HepG2 (cell line): Measurements from ENCODE around the gene RBM8A. TPM values are rescaled to one million over a fixed set of nuclear protein-coding genes. Genes with fewer than 3 reads are reported as not detected.

Experiments
- ADNP ChIP-seq: sonication (generic); formaldehyde crosslinking; IDR thresholded peaks from 2 replicates; pipeline ENCODE4 v1.4.0; 2020; ENCODE audit warnings: missing genetic modification reagents
- ERF ChIP-seq: IDR thresholded peaks from 2 replicates; pipeline ENCODE4 v1.6.1; 2018; ENCODE audit warnings: missing biosample characterization, missing genetic modification reagents
- ETV6 ChIP-seq: sonication (generic); formaldehyde crosslinking; conservative IDR thresholded peaks from 2 replicates; pipeline ENCODE4 v1.4.0; 2020; ENCODE audit warnings: missing genetic modification reagents
- MIER2 ChIP-seq: IDR thresholded peaks from 2 replicates; pipeline ENCODE4 v1.6.1; 2016; ENCODE audit warnings: missing biosample characterization, missing genetic modification reagents
- NAIF1 ChIP-seq: sonication (generic); formaldehyde crosslinking; IDR thresholded peaks from 2 replicates; pipeline ENCODE4 v1.5.0; 2020; ENCODE audit warnings: mild to moderate bottlenecking, missing genetic modification reagents, borderline replicate concordance
- NONO ChIP-seq, 2 experiments: fragments of 450-650 bp in 1 of 2; sonication (generic) in 1 of 2; formaldehyde crosslinking in 1 of 2; IDR thresholded peaks in 1 of 2; conservative IDR thresholded peaks in 1 of 2; 2 replicates each; pipeline versions ENCODE4 v1.6.1 to v1.8.0; 2017 to 2022; ENCODE audit warnings: mild to moderate bottlenecking in 1 of 2, missing genetic modification reagents in 1 of 2, moderate library complexity in 1 of 2
- NR3C1 ChIP-seq: sonication (generic); formaldehyde crosslinking; IDR thresholded peaks from 2 replicates; pipeline ENCODE4 v1.4.0; 2020; ENCODE audit warnings: missing genetic modification reagents
- PTBP1 ChIP-seq: fragments of 200-400 bp; formaldehyde crosslinking; IDR thresholded peaks from 2 replicates; pipeline ENCODE4 v1.6.1; 2018; ENCODE audit warnings: low read length, low read depth; ENCODE audit not compliant: poor library complexity, severe bottlenecking
- TARDBP ChIP-seq: sonication (generic); formaldehyde crosslinking; IDR thresholded peaks from 2 replicates; pipeline ENCODE4 v1.8.0; 2022; ENCODE audit warnings: mild to moderate bottlenecking, missing genetic modification reagents
- ZC3H4 ChIP-seq: sonication (generic); formaldehyde crosslinking; IDR thresholded peaks from 2 replicates; pipeline ENCODE4 v1.4.0; 2020; ENCODE audit warnings: missing genetic modification reagents, borderline replicate concordance
- ZNF34 ChIP-seq: sonication (generic); formaldehyde crosslinking; IDR thresholded peaks from 2 replicates; pipeline ENCODE4 v1.4.0; 2020; ENCODE audit warnings: mild to moderate bottlenecking, missing genetic modification reagents, borderline replicate concordance
- ZNF432 ChIP-seq: sonication (generic); formaldehyde crosslinking; IDR thresholded peaks from 2 replicates; pipeline ENCODE4 v1.5.0; 2020; ENCODE audit warnings: missing genetic modification reagents, mild to moderate bottlenecking, borderline replicate concordance
- polyA plus RNA-seq, 8 experiments: library from polyadenylated mRNA; depleted of rRNA in 3 of 8; stranded (reverse) in 7 of 8; unstranded in 1 of 8; fragments of >200 nt; fragmentation: Illumina TruSeq in 4 of 8; extraction: Trizol in 4 of 8; gene quantifications; 2 replicates each; pipeline versions ENCODE4 v1.2.1 to v1.2.3, GENCODE V29; 2011 to 2016; ENCODE audit warnings: low read depth in 4 of 8, missing spikeins in 1 of 8, mixed read lengths in 1 of 8; ENCODE audit not compliant: insufficient read depth in 1 of 8
- total RNA-seq, 5 experiments: library from RNA; depleted of rRNA; stranded (reverse); fragments of >200 nt; fragmentation: Illumina TruSeq; extraction: Trizol; gene quantifications; 2 replicates each; pipeline ENCODE4 v1.2.3, GENCODE V29; 2016; ENCODE audit warnings: low read depth in 1 of 5
- TF ChIP-seq, protein P1 (sequence below): sonication (generic); formaldehyde crosslinking; IDR thresholded peaks from 2 replicates; pipeline ENCODE4 v1.5.0; 2020; ENCODE audit warnings: mild to moderate bottlenecking, missing genetic modification reagents
- TF ChIP-seq, protein P2 (sequence below): IDR thresholded peaks from 2 replicates; pipeline ENCODE4 v1.6.1; 2016; ENCODE audit warnings: low read depth, borderline replicate concordance
- TF ChIP-seq, protein P3 (sequence below): sonication (generic); formaldehyde crosslinking; IDR thresholded peaks from 2 replicates; pipeline ENCODE4 v1.4.0; 2020; ENCODE audit warnings: missing genetic modification reagents
- TF ChIP-seq, protein P4 (sequence below): sonication (generic); formaldehyde crosslinking; IDR thresholded peaks from 2 replicates; pipeline ENCODE4 v1.8.0; 2022; ENCODE audit warnings: mild to moderate bottlenecking, missing genetic modification reagents; ENCODE audit not compliant: insufficient replicate concordance
- TF ChIP-seq, protein P5 (sequence below): sonication (generic); formaldehyde crosslinking; IDR thresholded peaks from 2 replicates; pipeline ENCODE4 v1.9.0; 2021; ENCODE audit warnings: missing genetic modification reagents, mild to moderate bottlenecking, borderline replicate concordance
- TF ChIP-seq, protein P6 (sequence below): sonication (generic); formaldehyde crosslinking; IDR thresholded peaks from 2 replicates; pipeline ENCODE4 v1.8.1; 2023; ENCODE audit warnings: missing genetic modification reagents, mild to moderate bottlenecking, borderline replicate concordance

The RBM8A gene
- total and polyA plus RNA-seq, 2 of the 13 experiments (the other 11 are each of a cell fraction or from before 2014, with no cell fraction given), result 106 to 162 TPM

DNA sequence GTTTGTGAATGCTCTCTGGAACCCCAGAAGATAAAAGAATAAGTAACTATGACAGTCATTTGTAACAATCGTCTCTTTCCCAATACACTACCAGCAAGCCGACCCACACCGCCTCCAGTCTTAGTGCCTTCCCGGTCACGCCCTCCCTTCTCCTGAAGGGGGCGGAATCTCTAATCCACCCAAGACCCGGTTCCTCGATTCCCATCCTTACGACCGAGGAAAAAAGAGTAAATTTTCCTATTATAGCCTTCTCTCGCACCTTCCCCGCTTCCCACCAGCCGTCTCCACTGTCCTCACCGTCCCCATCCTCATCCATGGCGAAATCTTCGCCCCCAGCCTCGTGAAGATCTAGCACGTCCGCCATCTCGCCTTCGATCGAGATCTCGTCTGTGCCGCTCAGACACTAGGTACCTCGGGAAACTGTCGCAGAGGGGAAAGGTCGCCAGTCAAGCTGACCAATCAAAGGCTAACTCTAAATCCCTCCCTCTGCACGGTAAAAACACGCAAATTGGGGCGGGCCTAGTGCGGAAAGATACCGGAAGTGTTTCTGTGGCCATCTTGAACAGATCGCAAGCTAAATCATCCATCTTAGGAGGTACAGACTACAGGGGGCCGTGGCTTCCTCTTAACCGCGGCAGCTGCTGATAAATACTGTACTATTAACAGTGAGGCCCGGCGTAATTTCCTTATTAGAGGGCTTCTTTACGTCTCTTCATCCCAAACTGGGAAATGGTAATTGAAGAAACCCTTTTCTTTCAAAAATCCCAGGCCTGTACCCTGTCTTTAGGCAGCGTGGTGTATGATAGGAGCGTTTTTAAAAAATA is at the start of gene RBM8A (continued):
- TF ChIP-seq NONO (IDR thresholded peaks at IDR 0.05) (no peak), NONO (CRISPR knock-in tag; conservative IDR thresholded peaks at IDR 0.05) (peak; percentile 95), NR3C1 (CRISPR knock-in tag) (no peak), ZNF34 (CRISPR knock-in tag) (no peak), ZC3H4 (CRISPR knock-in tag) (no peak), NAIF1 (peak; percentile 44; the same call in 1 of the 2 replicates), TARDBP (CRISPR knock-in tag) (peak; percentile 85), ERF (CRISPR knock-in tag) (peak; percentile 56; the same call in 1 of the 2 replicates), ADNP (CRISPR knock-in tag) (no peak), PTBP1 (no peak), ETV6 (no peak), ZNF432 (no peak), MIER2 (CRISPR knock-in tag) (no peak)
- TF ChIP-seq, protein P1, sequence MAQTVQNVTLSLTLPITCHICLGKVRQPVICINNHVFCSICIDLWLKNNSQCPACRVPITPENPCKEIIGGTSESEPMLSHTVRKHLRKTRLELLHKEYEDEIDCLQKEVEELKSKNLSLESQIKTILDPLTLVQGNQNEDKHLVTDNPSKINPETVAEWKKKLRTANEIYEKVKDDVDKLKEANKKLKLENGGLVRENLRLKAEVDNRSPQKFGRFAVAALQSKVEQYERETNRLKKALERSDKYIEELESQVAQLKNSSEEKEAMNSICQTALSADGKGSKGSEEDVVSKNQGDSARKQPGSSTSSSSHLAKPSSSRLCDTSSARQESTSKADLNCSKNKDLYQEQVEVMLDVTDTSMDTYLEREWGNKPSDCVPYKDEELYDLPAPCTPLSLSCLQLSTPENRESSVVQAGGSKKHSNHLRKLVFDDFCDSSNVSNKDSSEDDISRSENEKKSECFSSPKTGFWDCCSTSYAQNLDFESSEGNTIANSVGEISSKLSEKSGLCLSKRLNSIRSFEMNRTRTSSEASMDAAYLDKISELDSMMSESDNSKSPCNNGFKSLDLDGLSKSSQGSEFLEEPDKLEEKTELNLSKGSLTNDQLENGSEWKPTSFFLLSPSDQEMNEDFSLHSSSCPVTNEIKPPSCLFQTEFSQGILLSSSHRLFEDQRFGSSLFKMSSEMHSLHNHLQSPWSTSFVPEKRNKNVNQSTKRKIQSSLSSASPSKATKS (CRISPR knock-in tag), result no peak
- TF ChIP-seq, protein P2, sequence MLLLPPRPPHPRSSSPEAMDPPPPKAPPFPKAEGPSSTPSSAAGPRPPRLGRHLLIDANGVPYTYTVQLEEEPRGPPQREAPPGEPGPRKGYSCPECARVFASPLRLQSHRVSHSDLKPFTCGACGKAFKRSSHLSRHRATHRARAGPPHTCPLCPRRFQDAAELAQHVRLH (CRISPR knock-in tag), result peak; percentile 81; the same call in 1 of the 2 replicates
- TF ChIP-seq, protein P3, sequence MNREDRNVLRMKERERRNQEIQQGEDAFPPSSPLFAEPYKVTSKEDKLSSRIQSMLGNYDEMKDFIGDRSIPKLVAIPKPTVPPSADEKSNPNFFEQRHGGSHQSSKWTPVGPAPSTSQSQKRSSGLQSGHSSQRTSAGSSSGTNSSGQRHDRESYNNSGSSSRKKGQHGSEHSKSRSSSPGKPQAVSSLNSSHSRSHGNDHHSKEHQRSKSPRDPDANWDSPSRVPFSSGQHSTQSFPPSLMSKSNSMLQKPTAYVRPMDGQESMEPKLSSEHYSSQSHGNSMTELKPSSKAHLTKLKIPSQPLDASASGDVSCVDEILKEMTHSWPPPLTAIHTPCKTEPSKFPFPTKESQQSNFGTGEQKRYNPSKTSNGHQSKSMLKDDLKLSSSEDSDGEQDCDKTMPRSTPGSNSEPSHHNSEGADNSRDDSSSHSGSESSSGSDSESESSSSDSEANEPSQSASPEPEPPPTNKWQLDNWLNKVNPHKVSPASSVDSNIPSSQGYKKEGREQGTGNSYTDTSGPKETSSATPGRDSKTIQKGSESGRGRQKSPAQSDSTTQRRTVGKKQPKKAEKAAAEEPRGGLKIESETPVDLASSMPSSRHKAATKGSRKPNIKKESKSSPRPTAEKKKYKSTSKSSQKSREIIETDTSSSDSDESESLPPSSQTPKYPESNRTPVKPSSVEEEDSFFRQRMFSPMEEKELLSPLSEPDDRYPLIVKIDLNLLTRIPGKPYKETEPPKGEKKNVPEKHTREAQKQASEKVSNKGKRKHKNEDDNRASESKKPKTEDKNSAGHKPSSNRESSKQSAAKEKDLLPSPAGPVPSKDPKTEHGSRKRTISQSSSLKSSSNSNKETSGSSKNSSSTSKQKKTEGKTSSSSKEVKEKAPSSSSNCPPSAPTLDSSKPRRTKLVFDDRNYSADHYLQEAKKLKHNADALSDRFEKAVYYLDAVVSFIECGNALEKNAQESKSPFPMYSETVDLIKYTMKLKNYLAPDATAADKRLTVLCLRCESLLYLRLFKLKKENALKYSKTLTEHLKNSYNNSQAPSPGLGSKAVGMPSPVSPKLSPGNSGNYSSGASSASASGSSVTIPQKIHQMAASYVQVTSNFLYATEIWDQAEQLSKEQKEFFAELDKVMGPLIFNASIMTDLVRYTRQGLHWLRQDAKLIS (CRISPR knock-in tag), result no peak
- TF ChIP-seq, protein P4, sequence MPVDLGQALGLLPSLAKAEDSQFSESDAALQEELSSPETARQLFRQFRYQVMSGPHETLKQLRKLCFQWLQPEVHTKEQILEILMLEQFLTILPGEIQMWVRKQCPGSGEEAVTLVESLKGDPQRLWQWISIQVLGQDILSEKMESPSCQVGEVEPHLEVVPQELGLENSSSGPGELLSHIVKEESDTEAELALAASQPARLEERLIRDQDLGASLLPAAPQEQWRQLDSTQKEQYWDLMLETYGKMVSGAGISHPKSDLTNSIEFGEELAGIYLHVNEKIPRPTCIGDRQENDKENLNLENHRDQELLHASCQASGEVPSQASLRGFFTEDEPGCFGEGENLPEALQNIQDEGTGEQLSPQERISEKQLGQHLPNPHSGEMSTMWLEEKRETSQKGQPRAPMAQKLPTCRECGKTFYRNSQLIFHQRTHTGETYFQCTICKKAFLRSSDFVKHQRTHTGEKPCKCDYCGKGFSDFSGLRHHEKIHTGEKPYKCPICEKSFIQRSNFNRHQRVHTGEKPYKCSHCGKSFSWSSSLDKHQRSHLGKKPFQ, result peak; percentile 56
- TF ChIP-seq, protein P5, sequence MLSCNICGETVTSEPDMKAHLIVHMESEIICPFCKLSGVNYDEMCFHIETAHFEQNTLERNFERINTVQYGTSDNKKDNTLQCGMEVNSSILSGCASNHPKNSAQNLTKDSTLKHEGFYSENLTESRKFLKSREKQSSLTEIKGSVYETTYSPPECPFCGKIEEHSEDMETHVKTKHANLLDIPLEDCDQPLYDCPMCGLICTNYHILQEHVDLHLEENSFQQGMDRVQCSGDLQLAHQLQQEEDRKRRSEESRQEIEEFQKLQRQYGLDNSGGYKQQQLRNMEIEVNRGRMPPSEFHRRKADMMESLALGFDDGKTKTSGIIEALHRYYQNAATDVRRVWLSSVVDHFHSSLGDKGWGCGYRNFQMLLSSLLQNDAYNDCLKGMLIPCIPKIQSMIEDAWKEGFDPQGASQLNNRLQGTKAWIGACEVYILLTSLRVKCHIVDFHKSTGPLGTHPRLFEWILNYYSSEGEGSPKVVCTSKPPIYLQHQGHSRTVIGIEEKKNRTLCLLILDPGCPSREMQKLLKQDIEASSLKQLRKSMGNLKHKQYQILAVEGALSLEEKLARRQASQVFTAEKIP (CRISPR knock-in tag), result no peak
- TF ChIP-seq, protein P6, sequence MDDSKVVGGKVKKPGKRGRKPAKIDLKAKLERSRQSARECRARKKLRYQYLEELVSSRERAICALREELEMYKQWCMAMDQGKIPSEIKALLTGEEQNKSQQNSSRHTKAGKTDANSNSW (CRISPR knock-in tag), result no peak
